HUES6 (cell line): ENCODE data around the gene DAAM1.

Source experiments
- H3K27ac ChIP-seq: 2 replicates; pipeline ENCODE4 v1.7.0; 2013; ENCODE audit warnings: low read depth, mild to moderate bottlenecking, low read length, inconsistent platforms
- H3K27me3 ChIP-seq: 2 replicates; pipeline ENCODE4 v1.6.1; 2013; ENCODE audit warnings: low read length; ENCODE audit not compliant: control insufficient read depth, insufficient read depth
- H3K36me3 ChIP-seq: 2 replicates; pipeline ENCODE4 v1.6.1; 2013; ENCODE audit warnings: low read length; ENCODE audit not compliant: control insufficient read depth, insufficient read depth
- H3K4me1 ChIP-seq: 2 replicates; pipeline ENCODE4 v1.6.1; 2013; ENCODE audit warnings: low read length; ENCODE audit not compliant: control insufficient read depth, insufficient read depth
- H3K4me3 ChIP-seq: 2 replicates; pipeline ENCODE4 v1.5.1; 2013; ENCODE audit warnings: low read depth, low read length
- H3K9ac ChIP-seq: one replicate; pipeline ENCODE4 v1.6.1; 2013; ENCODE audit warnings: mild to moderate bottlenecking, low read length
- H3K9me3 ChIP-seq: 2 replicates; pipeline ENCODE4 v1.6.1; 2013; ENCODE audit warnings: low read depth, low read length; ENCODE audit not compliant: control insufficient read depth, insufficient read depth

Gene DAAM1

DNA sequence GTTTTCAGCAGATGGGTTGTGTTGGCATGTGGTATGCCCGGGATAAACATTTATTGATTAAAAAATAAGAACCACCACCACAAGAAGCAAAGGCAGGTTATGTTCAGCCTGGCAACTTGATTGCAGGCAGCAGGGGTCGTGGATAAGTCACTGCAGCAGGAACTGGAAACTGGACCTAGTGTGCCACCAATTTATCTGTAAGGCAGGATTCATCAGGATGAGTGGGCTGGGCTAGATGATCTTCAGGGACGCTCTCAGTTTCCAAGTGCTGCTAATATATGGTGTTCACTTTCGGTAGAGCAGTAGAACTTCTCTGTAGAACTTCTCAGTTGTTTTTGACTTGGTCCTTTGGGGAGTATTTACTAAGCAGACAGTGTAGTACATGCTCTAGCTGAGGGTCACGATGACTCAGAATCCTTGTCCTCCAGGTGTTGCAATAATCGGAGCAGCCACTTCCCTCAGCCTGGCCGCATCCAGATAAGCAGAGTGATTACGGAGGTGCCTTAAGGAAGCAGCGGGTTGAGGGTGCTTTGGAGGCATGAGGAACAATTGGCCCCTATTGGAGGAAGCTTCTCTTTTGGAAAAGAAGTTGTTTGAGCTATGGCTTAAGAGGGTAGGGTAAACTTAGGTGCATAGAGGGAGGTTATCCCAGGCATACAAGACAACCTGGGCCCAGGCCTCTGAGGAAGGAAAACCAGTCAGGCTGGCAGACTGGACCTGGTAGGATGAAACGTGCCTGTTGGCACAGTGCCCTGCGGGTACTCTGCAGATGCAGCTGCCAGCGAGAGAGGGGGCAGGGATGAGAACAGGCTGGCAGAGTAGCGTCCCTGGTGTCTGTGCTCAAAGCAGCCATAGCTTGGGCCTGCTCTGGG lies 172.7 kb downstream of the DAAM1 start:
- Histone ChIP-seq H3K9me3 (no peaks in the 10 kb centered on the region), H3K4me1 (peaks cover 7% of the 10 kb centered on the region), H3K27me3 (no peaks in the 10 kb centered on the region), H3K9ac (no peak overlapping the region), H3K27ac (no peak overlapping the region), H3K4me3 (no peak overlapping the region), H3K36me3 (peaks cover 16% of the 10 kb centered on the region)

DNA sequence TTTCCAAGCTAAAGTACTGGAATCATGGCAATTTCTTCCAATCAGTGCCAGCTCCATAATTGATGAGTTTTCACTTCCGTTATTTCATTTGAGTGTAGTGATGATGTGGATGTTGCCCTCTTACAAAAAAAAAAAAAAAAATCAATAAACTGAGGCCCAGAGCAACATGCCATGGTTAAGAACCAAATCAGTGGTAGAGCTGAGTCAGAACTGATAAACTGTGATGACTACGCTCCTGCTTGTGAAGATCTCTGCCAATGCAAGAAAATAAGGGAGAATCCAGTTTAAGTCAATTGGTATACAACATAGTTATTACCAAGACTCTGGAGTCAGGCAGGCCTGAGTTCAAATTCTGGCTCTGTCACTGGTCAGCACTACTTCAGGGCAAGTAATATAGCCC lies 174.0 kb downstream of the DAAM1 start:
- peaks cover 7% of the 10 kb centered on the region for H3K4me1 ChIP-seq
- no peaks in the 10 kb centered on the region for H3K9me3 ChIP-seq
- no peak overlapping the region for H3K27ac ChIP-seq
- H3K27me3 ChIP-seq, result no peaks in the 10 kb centered on the region
- peaks cover 13% of the 10 kb centered on the region; the same call in 1 of the 2 replicates for H3K36me3 ChIP-seq
- H3K9ac ChIP-seq, result no peak overlapping the region
- H3K4me3 ChIP-seq, result no peak overlapping the region

DNA sequence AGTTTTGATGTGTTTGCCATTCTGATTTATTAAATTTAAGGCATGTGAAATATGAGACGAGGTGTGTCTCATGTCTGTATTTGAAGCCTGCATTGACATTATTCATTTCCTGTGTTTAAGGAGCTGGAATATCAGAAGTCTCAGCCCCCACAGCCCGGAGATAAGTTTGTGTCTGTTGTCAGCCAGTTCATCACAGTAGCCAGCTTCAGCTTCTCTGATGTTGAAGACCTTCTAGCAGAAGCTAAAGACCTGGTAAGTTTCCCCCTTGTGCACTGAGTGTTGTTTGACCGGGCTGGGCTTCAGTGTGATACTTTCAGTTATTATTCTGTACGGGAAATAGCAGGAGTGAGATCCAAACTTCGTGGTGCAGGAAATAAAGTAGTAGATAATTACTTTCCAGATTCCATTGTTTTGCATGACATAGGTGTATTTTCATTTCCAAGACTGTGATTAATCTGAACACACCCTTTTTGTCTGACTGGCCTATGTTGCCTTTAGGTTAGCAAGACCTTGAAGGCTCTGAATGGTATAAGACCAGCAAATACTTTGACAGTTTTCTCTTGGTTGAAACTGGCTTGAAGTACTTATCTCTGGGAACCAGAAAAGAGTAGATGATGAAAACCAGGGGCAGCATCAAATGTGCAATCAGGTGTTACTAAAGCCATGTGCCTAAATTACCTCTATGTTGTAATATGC lies 175.2 kb downstream of the DAAM1 start:
- H3K4me3 ChIP-seq, result no peak overlapping the region
- H3K27ac ChIP-seq, result no peak overlapping the region
- no peaks in the 10 kb centered on the region for H3K27me3 ChIP-seq
- H3K4me1 ChIP-seq, result no peaks in the 10 kb centered on the region
- H3K9me3 ChIP-seq, result no peaks in the 10 kb centered on the region
- peaks cover 18% of the 10 kb centered on the region for H3K36me3 ChIP-seq
- no peak overlapping the region for H3K9ac ChIP-seq

DNA sequence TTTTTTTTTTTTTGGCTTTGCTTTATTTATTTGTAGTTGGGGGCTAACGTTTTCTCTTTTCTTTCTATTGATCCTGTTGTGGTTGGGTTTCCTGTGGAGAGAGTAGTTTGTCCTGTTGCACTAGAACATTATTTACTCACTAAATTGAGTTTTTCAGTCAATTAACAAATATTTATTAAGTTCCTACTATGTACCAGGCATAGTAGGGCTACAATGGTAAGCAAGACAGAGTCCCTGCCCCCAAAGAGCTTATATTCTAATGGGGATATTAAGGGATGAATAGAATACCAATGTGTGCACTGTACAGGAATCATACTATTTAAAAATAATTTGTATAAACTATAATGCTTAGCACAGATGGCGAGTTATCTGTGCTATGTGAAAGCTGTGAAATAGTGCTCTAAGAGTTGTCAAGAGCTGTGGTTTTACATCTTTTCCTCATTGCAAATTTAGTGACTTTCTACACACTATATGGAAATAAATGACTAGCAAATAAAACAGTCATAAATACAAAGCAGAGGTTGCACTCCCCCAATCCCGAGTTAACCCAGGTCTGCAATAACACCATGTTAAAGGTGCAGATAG lies 181.8 kb downstream of the DAAM1 start:
- Histone ChIP-seq H3K27me3 (no peaks in the 10 kb centered on the region), H3K9ac (no peak overlapping the region), H3K4me1 (no peaks in the 10 kb centered on the region), H3K9me3 (no peaks in the 10 kb centered on the region), H3K27ac (no peak overlapping the region), H3K4me3 (no peak overlapping the region), H3K36me3 (peaks cover 6% of the 10 kb centered on the region)

DNA sequence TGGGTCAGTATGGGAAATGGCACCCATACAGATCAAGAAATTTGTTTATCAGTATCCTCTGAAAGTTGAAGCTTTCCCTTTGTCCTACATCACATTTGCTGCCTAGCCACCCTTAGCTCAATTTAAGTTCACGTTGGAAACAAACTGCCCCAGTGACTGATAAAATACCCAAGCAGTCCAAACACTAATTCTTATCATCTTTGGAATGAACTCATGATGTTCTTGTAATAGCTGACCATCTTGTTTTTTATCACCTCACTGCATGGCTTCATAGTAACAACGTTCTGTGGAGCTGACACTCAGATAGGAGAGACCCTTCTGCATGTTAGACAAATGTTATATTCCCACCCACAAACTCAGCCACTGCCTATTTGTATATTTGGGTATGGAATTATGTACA lies 183.3 kb downstream of the DAAM1 start:
- H3K27me3 ChIP-seq, result no peaks in the 10 kb centered on the region
- no peaks in the 10 kb centered on the region for H3K9me3 ChIP-seq
- H3K27ac ChIP-seq, result no peak overlapping the region
- no peak overlapping the region for H3K9ac ChIP-seq
- no peaks in the 10 kb centered on the region for H3K4me1 ChIP-seq
- H3K4me3 ChIP-seq, result no peak overlapping the region
- H3K36me3 ChIP-seq, result peaks cover 6% of the 10 kb centered on the region

DNA sequence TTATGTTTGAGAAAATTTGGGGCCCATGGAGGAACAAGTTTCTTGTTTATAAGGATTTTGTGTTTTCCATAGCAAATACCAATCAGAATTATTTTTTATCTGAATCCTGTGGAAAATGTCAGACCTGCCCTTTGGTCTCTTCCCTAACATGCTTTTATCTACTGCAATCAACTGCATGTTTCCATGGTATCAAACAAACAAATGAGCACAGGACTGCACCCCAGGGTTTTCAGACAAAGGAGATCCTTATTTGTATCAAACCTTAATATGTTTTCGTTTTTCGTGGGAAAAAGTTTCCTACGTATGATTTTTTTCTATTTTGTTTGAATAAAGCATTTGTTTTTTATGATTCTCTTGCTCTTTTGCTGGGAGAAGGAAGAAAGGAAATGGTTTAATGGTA lies 185.6 kb downstream of the DAAM1 start:
- Histone ChIP-seq H3K4me1 (no peaks in the 10 kb centered on the region), H3K27ac (peak overlapping the region; percentile 41; the same call in 1 of the 2 replicates), H3K9ac (no peak overlapping the region), H3K27me3 (no peaks in the 10 kb centered on the region), H3K36me3 (no peaks in the 10 kb centered on the region), H3K9me3 (no peaks in the 10 kb centered on the region), H3K4me3 (no peak overlapping the region)

DNA sequence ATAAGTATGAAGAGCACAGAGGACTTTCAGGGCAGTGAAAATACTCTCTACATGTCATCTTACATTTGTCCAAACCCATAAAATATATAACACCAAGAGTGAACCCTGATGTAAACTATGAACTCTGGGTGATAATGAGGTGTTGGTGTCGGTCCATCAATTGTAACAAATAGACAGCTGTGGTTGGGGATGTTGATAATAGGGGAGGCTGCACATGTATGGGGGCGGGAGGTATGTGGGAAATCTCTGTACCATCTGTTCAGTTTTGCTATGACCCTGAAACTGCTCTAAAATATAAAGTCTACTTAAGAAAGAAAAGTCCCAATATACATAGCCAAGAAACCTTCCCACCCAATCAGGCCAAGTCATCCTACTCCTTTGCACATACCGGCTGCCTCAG lies 188.2 kb downstream of the DAAM1 start:
- H3K9me3 ChIP-seq, result no peaks in the 10 kb centered on the region
- H3K4me1 ChIP-seq, result no peaks in the 10 kb centered on the region
- no peak overlapping the region for H3K27ac ChIP-seq
- H3K4me3 ChIP-seq, result no peak overlapping the region
- H3K36me3 ChIP-seq, result no peaks in the 10 kb centered on the region
- H3K27me3 ChIP-seq, result no peaks in the 10 kb centered on the region
- H3K9ac ChIP-seq, result no peak overlapping the region

DNA sequence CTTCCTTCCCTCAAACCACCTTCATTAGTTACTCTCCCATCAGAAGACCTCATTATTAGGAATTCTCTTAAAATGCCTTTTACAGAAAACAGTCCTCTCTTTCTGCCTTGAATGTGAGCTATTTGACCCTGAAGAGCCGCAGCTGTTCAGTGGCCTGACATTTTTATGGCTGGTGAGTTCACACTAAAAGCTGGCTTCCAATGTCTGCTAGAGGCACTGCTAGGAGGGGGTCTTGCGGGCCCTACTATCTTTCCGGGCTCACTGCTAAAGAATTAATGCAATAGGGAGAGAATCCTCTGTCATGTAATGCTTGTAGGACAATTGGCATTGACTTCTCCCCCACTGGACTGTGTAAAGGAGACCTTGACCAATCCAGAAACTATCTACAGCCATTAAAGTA lies 189.0 kb downstream of the DAAM1 start:
- H3K27ac ChIP-seq, result no peak overlapping the region
- H3K9me3 ChIP-seq, result no peaks in the 10 kb centered on the region
- H3K36me3 ChIP-seq, result no peaks in the 10 kb centered on the region
- H3K27me3 ChIP-seq, result no peaks in the 10 kb centered on the region
- no peak overlapping the region for H3K4me3 ChIP-seq
- no peaks in the 10 kb centered on the region for H3K4me1 ChIP-seq
- H3K9ac ChIP-seq, result no peak overlapping the region

DNA sequence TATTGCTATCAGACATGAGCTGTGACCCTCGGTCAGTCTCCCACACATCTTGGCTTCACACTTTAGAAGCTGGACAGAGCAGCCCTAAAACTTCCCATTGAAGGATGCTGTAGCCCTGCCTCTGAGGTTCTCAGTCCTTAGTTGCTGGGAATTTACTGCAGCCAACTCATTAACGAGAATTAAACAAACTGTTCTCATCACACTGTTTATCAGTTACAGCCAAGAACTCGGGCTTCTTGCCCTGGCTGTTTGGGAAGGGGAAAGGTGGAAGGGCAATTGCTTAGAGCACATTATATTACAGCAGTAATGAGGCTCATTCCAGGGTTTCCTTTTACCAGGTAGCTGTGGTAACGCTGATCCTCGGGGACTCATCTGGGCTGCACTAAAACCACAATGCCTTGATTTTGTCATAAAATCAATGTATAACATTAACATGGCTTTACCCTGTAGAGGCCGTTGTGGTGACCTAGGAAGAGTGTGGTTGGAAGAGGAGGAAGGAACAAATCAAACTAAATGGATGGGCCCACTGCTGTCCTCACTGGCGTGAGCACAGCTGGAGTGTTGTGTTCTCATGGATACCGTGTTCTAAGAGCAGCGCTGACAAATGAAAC lies 189.6 kb downstream of the DAAM1 start:
- Histone ChIP-seq H3K4me3 (no peak overlapping the region), H3K36me3 (no peaks in the 10 kb centered on the region), H3K27ac (no peak overlapping the region), H3K4me1 (no peaks in the 10 kb centered on the region), H3K9me3 (no peaks in the 10 kb centered on the region), H3K27me3 (no peaks in the 10 kb centered on the region), H3K9ac (no peak overlapping the region)

DNA sequence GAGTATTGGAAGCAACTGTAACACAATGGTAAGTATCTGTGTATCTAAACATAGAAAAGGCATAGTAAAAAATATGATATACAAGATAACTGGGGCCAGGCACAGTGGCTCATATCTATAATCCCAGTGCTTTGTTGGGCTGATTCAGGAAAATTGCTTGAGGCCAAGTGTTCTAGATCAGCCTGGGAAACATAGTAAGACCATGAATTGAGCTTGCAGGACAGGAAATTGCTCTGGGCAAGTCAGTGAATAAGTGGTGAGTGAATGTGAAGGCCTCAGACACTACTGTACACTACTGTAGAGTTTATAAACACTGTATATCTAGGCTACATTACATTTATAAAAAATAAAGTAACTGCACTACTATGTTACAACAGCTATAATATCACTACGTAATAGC lies 201.5 kb downstream of the DAAM1 start:
- Histone ChIP-seq H3K4me3 (no peak overlapping the region), H3K9ac (no peak overlapping the region), H3K9me3 (no peaks in the 10 kb centered on the region), H3K27ac (no peak overlapping the region), H3K4me1 (no peaks in the 10 kb centered on the region), H3K27me3 (no peaks in the 10 kb centered on the region), H3K36me3 (no peaks in the 10 kb centered on the region)

DNA sequence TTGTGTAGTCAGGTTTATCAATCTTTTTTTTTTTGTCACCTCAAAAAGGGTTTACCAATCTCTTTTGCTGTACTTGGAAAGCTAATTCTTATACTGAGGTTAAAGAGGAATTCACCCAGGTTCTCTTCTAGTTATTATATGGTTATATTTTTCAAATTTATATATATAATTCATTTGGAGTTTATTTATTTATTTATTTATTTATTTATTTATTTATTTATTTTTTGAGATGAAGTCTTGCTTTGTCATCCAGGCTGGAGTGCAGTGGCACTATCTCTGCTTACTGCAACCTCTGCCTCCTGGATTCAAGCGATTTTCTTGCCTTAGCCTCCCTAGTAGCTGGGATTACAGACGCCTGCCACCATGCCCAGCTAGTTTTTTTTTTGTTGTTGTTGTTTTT lies 202.9 kb downstream of the DAAM1 start:
- H3K9ac ChIP-seq, result no peak overlapping the region
- H3K36me3 ChIP-seq, result no peaks in the 10 kb centered on the region
- no peak overlapping the region for H3K4me3 ChIP-seq
- H3K27me3 ChIP-seq, result no peaks in the 10 kb centered on the region
- no peaks in the 10 kb centered on the region for H3K9me3 ChIP-seq
- H3K4me1 ChIP-seq, result no peaks in the 10 kb centered on the region
- H3K27ac ChIP-seq, result no peak overlapping the region
